AG09319 (cell line): ENCODE data around the gene AATF.

ENCODE experiments used
- DNase-seq: peaks from one replicate; pipeline ENCODE4 v3.0.0-alpha.2; 2010; ENCODE audit warnings: low read depth; ENCODE audit errors: extremely low read depth
- CTCF ChIP-seq: IDR thresholded peaks from 2 replicates; pipeline ENCODE4 v1.5.1; 2011; ENCODE audit warnings: low read depth, mild to moderate bottlenecking, inconsistent platforms, low read length, moderate library complexity

AATF gene

GRCh38 chr17:36951084-36951789 lies 2.5 kb downstream of the AATF start:
- TF ChIP-seq CTCF, result no peak
- no peak for DNase-seq

GRCh38 chr17:36971508-36971907 lies 22.8 kb downstream of the AATF start:
- TF ChIP-seq CTCF, result no peak
- no peak for DNase-seq

GRCh38 chr17:36972186-36972700 lies 23.5 kb downstream of the AATF start:
- no peak for DNase-seq
- no peak for TF ChIP-seq CTCF

- DNase-seq, result no peak
- no peak for TF ChIP-seq CTCF
Measured at GRCh38 chr17:36972905-36973304, 24.2 kb downstream of the AATF start.

GRCh38 chr17:36975922-36976515 lies 27.3 kb downstream of the AATF start:
- no peak for TF ChIP-seq CTCF
- DNase-seq, result no peak

GRCh38 chr17:36977066-36977465 lies 28.3 kb downstream of the AATF start:
- TF ChIP-seq CTCF, result no peak
- DNase-seq, result no peak

GRCh38 chr17:36977568-36977967 lies 28.8 kb downstream of the AATF start:
- DNase-seq, result no peak
- no peak for TF ChIP-seq CTCF
